Osteoblast (primary cell): ENCODE results near the gene MAGEF1. TPM values are rescaled to one million over a fixed set of nuclear protein-coding genes. Genes with fewer than 3 reads are reported as not detected.

Experiments
- DNase-seq: peaks from one replicate; pipeline ENCODE4 v3.0.0; 2011; ENCODE audit warnings: low spot score, mixed read lengths; ENCODE audit not compliant: insufficient read length; ENCODE audit errors: missing footprints
- H2AFZ ChIP-seq: 2 replicates; pipeline ENCODE4 v1.6.0; 2011; ENCODE audit warnings: mild to moderate bottlenecking, low read length
- H3K27ac ChIP-seq: 2 replicates; pipeline ENCODE4 v1.5.1; 2011; ENCODE audit warnings: mild to moderate bottlenecking, low read depth, low read length, moderate library complexity
- H3K27me3 ChIP-seq: 2 replicates; pipeline ENCODE4 v1.6.0; 2012; ENCODE audit warnings: mild to moderate bottlenecking, control low read depth, inconsistent platforms, low read length, moderate library complexity; ENCODE audit not compliant: insufficient read depth
- H3K36me3 ChIP-seq: 2 replicates; pipeline ENCODE4 v1.5.1; 2011; ENCODE audit warnings: mild to moderate bottlenecking, low read length, control low read depth, moderate library complexity; ENCODE audit not compliant: insufficient read depth
- H3K4me1 ChIP-seq: 2 replicates; pipeline ENCODE4 v1.5.1; 2011; ENCODE audit warnings: mild to moderate bottlenecking, low read length, control low read depth, moderate library complexity; ENCODE audit not compliant: insufficient read depth
- H3K4me2 ChIP-seq: 2 replicates; pipeline ENCODE4 v1.6.0; 2011; ENCODE audit warnings: mild to moderate bottlenecking, low read length; ENCODE audit not compliant: insufficient read depth
- H3K4me3 ChIP-seq: fragments of 200-600 bp; sonication (generic); 3 replicates; pipeline ENCODE4 v1.5.1; 2012; ENCODE audit warnings: mild to moderate bottlenecking, low read length, inconsistent platforms; ENCODE audit not compliant: insufficient read depth
- H3K79me2 ChIP-seq: 2 replicates; pipeline ENCODE4 v1.6.0; 2012; ENCODE audit warnings: mild to moderate bottlenecking, low read length, control low read depth, inconsistent platforms; ENCODE audit not compliant: insufficient read depth
- H3K9me3 ChIP-seq: 2 replicates; pipeline ENCODE4 v1.5.1; 2011; ENCODE audit warnings: low read depth, low read length, control low read depth
- H4K20me1 ChIP-seq: 2 replicates; pipeline ENCODE4 v1.6.0; 2012; ENCODE audit warnings: mild to moderate bottlenecking, low read length, control low read depth; ENCODE audit not compliant: insufficient read depth
- CTCF ChIP-seq: IDR thresholded peaks from 2 replicates; pipeline ENCODE4 v1.5.1; 2011; ENCODE audit warnings: mild to moderate bottlenecking, low read depth, low read length, moderate library complexity; ENCODE audit errors: extremely low read depth
- total RNA-seq: library from RNA; depleted of rRNA; stranded (reverse); fragments of >200 nt; gene quantifications from 2 replicates; pipeline ENCODE4 v1.2.3, GENCODE V29; 2012

Gene MAGEF1
- total RNA-seq, 1 donor, result 18.8 TPM

- no peak overlapping the region for H2AFZ ChIP-seq
- no peak for DNase-seq
Measured at GRCh38 chr3:184685055-184685454, 26.8 kb downstream of the MAGEF1 start.

GRCh38 chr3:184683900-184684560, 27.8 kb downstream of the MAGEF1 start:
- no peak for TF ChIP-seq CTCF
- Histone ChIP-seq H3K4me1 (peaks cover 8% of the 10 kb centered on the region), H3K9me3 (no peaks in the 10 kb centered on the region), H3K27me3 (peaks cover 13% of the 10 kb centered on the region), H3K27ac (no peak overlapping the region), H2AFZ (no peak overlapping the region), H4K20me1 (no peaks in the 10 kb centered on the region), H3K36me3 (no peaks in the 10 kb centered on the region), H3K4me3 (no peak overlapping the region), H3K79me2 (no peaks in the 10 kb centered on the region), H3K4me2 (no peak overlapping the region)
- DNase-seq, result no peak

More at GRCh38 chr3:184685055-184685454, 26.8 kb downstream of the MAGEF1 start:
- Histone ChIP-seq H3K27ac (no peak overlapping the region), H3K9me3 (no peaks in the 10 kb centered on the region), H3K4me2 (no peak overlapping the region), H4K20me1 (no peaks in the 10 kb centered on the region), H3K4me3 (no peak overlapping the region), H3K4me1 (peaks cover 8% of the 10 kb centered on the region), H3K27me3 (peaks cover 7% of the 10 kb centered on the region), H3K79me2 (no peaks in the 10 kb centered on the region), H3K36me3 (no peaks in the 10 kb centered on the region)
- TF ChIP-seq CTCF, result no peak

GRCh38 chr3:184683234-184683633, 28.6 kb downstream of the MAGEF1 start:
- TF ChIP-seq CTCF, result no peak
- H3K4me3 ChIP-seq, result no peak overlapping the region
- H2AFZ ChIP-seq, result no peak overlapping the region
- no peaks in the 10 kb centered on the region for H4K20me1 ChIP-seq
- no peak for DNase-seq
- H3K4me1 ChIP-seq, result peaks cover 3% of the 10 kb centered on the region
- no peaks in the 10 kb centered on the region for H3K79me2 ChIP-seq
- no peaks in the 10 kb centered on the region for H3K9me3 ChIP-seq
- no peaks in the 10 kb centered on the region for H3K36me3 ChIP-seq
- H3K27me3 ChIP-seq, result peaks cover 19% of the 10 kb centered on the region
- no peak overlapping the region for H3K4me2 ChIP-seq
- no peak overlapping the region for H3K27ac ChIP-seq

GRCh38 chr3:184682671-184683070, 29.2 kb downstream of the MAGEF1 start:
- Histone ChIP-seq H3K79me2 (no peaks in the 10 kb centered on the region), H2AFZ (no peak overlapping the region), H3K4me1 (no peaks in the 10 kb centered on the region), H3K27me3 (peaks cover 23% of the 10 kb centered on the region), H3K4me3 (no peak overlapping the region), H3K4me2 (no peak overlapping the region), H3K36me3 (no peaks in the 10 kb centered on the region), H3K9me3 (no peaks in the 10 kb centered on the region), H3K27ac (no peak overlapping the region), H4K20me1 (no peaks in the 10 kb centered on the region)
- TF ChIP-seq CTCF, result no peak
- DNase-seq, result no peak
